Activated CD8-positive, alpha-beta T cell treated with anti-CD3 and anti-CD28 coated beads, Interleukin-2, amount 10 ng/mL, durations not matched to agents 7 days and 5 days (primary cell): ENCODE data around the gene CMIP. TPM values are rescaled to one million over a fixed set of nuclear protein-coding genes. Genes with fewer than 3 reads are reported as not detected.

ENCODE experiments used
- ATAC-seq: fragments of 150-1000 bp; cut with Tn5 transposase; one replicate; pipeline ENCODE4 v1.10.0; 2021; ENCODE audit warnings: moderate library complexity
- CTCF ChIA-PET: fragments of 350-600 bp; sonication (Branson Sonifier 250); formaldehyde crosslinking; loops from one replicate; lab custom pipeline; 2021; ENCODE audit warnings: antibody characterized with exemption; lab: Charles Lee
- POLR2A ChIA-PET: fragments of 350-600 bp; sonication (Branson Sonifier 250); formaldehyde crosslinking; loops from one replicate; lab custom pipeline; 2021; ENCODE audit warnings: antibody characterized with exemption; lab: Charles Lee
- DNase-seq: peaks from one replicate; pipeline ENCODE4 v3.0.0-alpha.2; 2020
- H3K27ac Mint-ChIP-seq: one replicate; pipeline ENCODE4 v1.8.0; 2021; ENCODE audit warnings: mild to moderate bottlenecking, mixed read lengths
- H3K27me3 Mint-ChIP-seq: one replicate; pipeline ENCODE4 v1.8.0; 2021; ENCODE audit warnings: low read depth, mixed read lengths
- H3K36me3 Mint-ChIP-seq: one replicate; pipeline ENCODE4 v1.8.0; 2021; ENCODE audit warnings: low read depth, mixed read lengths
- H3K4me1 Mint-ChIP-seq: one replicate; pipeline ENCODE4 v1.8.0; 2021; ENCODE audit warnings: low read depth, mixed read lengths
- H3K4me3 Mint-ChIP-seq: one replicate; pipeline ENCODE4 v1.8.0; 2021; ENCODE audit warnings: mild to moderate bottlenecking, mixed read lengths
- H3K9me3 Mint-ChIP-seq: one replicate; pipeline ENCODE4 v1.8.0; 2022; ENCODE audit warnings: mixed read lengths; ENCODE audit not compliant: insufficient read depth
- total RNA-seq, 2 experiments: library from RNA; stranded (reverse); gene quantifications; one replicate each; pipeline ENCODE4 v1.2.3, GENCODE V29; 2021

CMIP gene
- total RNA-seq, 2 experiments from 2014 or later: 62.5 to 70.4 TPM

- peaks cover 4% of the 10 kb centered on the region for H3K36me3 Mint-ChIP-seq
- H3K9me3 Mint-ChIP-seq: no peaks in the 10 kb centered on the region
- CTCF ChIA-PET: interaction anchor here (0.6 to 1.1 kb wide), 2 partner anchors 19 to 121 kb away, joined by 3 to 4 read pairs; no protein-coding TSS in a partner anchor
- POLR2A ChIA-PET: no interaction called here
- DNase-seq (no peak), ATAC-seq (no peak)
- no peaks in the 10 kb centered on the region for H3K27me3 Mint-ChIP-seq
- no peak overlapping the region for H3K27ac Mint-ChIP-seq
- H3K4me3 Mint-ChIP-seq: no peak overlapping the region
- peaks cover 41% of the 10 kb centered on the region for H3K4me1 Mint-ChIP-seq
Measured at GRCh38 chr16:81545470-81546250, 101.1 kb downstream of the CMIP start.

- DNase-seq (no peak), ATAC-seq (no peak)
- peaks cover 53% of the 10 kb centered on the region for H3K4me1 Mint-ChIP-seq
- peaks cover 10% of the 10 kb centered on the region for H3K36me3 Mint-ChIP-seq
- ChIA-PET CTCF (interaction anchor here (1.3 kb wide), 1 partner anchor 10 kb away, joined by 3 read pairs; no protein-coding TSS in a partner anchor), POLR2A (no interaction called here)
- no peaks in the 10 kb centered on the region for H3K9me3 Mint-ChIP-seq
- no peaks in the 10 kb centered on the region for H3K27me3 Mint-ChIP-seq
- H3K4me3 Mint-ChIP-seq: no peak overlapping the region
- no peak overlapping the region for H3K27ac Mint-ChIP-seq
Measured at GRCh38 chr16:81546781-81547180, 102.2 kb downstream of the CMIP start.

GRCh38 chr16:81547194-81547938 lies 102.8 kb downstream of the CMIP start:
- ChIA-PET POLR2A (no interaction called here), CTCF (interaction anchor here (1.3 kb wide), 1 partner anchor 9 kb away, joined by 3 read pairs; no protein-coding TSS in a partner anchor)
- Mint-ChIP-seq H3K36me3 (peaks cover 10% of the 10 kb centered on the region), H3K27ac (no peak overlapping the region), H3K4me3 (no peak overlapping the region), H3K4me1 (peaks cover 59% of the 10 kb centered on the region), H3K9me3 (no peaks in the 10 kb centered on the region), H3K27me3 (no peaks in the 10 kb centered on the region)
- DNase-seq (no peak), ATAC-seq (no peak)

- CTCF ChIA-PET: interaction anchor here (1.3 kb wide), 1 partner anchor 9 kb away, joined by 3 read pairs; no protein-coding TSS in a partner anchor
- Mint-ChIP-seq H3K9me3 (no peaks in the 10 kb centered on the region), H3K4me1 (peaks cover 61% of the 10 kb centered on the region), H3K4me3 (no peak overlapping the region), H3K27me3 (no peaks in the 10 kb centered on the region), H3K36me3 (peaks cover 10% of the 10 kb centered on the region), H3K27ac (no peak overlapping the region)
- DNase-seq (no peak), ATAC-seq (no peak)
- POLR2A ChIA-PET: no interaction called here
Measured at GRCh38 chr16:81547939-81548216, 103.3 kb downstream of the CMIP start.

- no peak overlapping the region for H3K4me3 Mint-ChIP-seq
- H3K9me3 Mint-ChIP-seq: no peaks in the 10 kb centered on the region
- peaks cover 10% of the 10 kb centered on the region for H3K36me3 Mint-ChIP-seq
- H3K27ac Mint-ChIP-seq: no peak overlapping the region
- H3K27me3 Mint-ChIP-seq: no peaks in the 10 kb centered on the region
- ATAC-seq: no peak
- ChIA-PET POLR2A (no interaction called here), CTCF (no interaction called here)
- H3K4me1 Mint-ChIP-seq: peaks cover 64% of the 10 kb centered on the region
- no peak for DNase-seq
Measured at GRCh38 chr16:81548551-81548875, 103.9 kb downstream of the CMIP start.

GRCh38 chr16:81548876-81549546 lies 104.4 kb downstream of the CMIP start:
- no peaks in the 10 kb centered on the region for H3K9me3 Mint-ChIP-seq
- H3K4me3 Mint-ChIP-seq: no peak overlapping the region
- ATAC-seq (no peak), DNase-seq (no peak)
- no peak overlapping the region for H3K27ac Mint-ChIP-seq
- no peaks in the 10 kb centered on the region for H3K27me3 Mint-ChIP-seq
- ChIA-PET CTCF (no interaction called here), POLR2A (no interaction called here)
- peaks cover 11% of the 10 kb centered on the region for H3K36me3 Mint-ChIP-seq
- H3K4me1 Mint-ChIP-seq: peaks cover 63% of the 10 kb centered on the region

- POLR2A ChIA-PET: no interaction called here
- Mint-ChIP-seq H3K9me3 (no peaks in the 10 kb centered on the region), H3K4me3 (no peak overlapping the region), H3K27ac (no peak overlapping the region), H3K4me1 (peaks cover 62% of the 10 kb centered on the region), H3K36me3 (peaks cover 16% of the 10 kb centered on the region), H3K27me3 (no peaks in the 10 kb centered on the region)
- ATAC-seq (no peak), DNase-seq (no peak)
- CTCF ChIA-PET: no interaction called here
Measured at GRCh38 chr16:81549547-81550431, 105.2 kb downstream of the CMIP start.

- H3K4me1 Mint-ChIP-seq: peaks cover 56% of the 10 kb centered on the region
- ChIA-PET POLR2A (no interaction called here), CTCF (no interaction called here)
Measured at GRCh38 chr16:81550432-81550808, 105.8 kb downstream of the CMIP start.

GRCh38 chr16:81551151-81551808 lies 106.7 kb downstream of the CMIP start:
- ChIA-PET POLR2A (no interaction called here), CTCF (no interaction called here)
- no peaks in the 10 kb centered on the region for H3K27me3 Mint-ChIP-seq
- peaks cover 52% of the 10 kb centered on the region for H3K4me1 Mint-ChIP-seq
- no peaks in the 10 kb centered on the region for H3K9me3 Mint-ChIP-seq
- ATAC-seq (peak; percentile 47), DNase-seq (no peak)
- H3K27ac Mint-ChIP-seq: peak overlapping the region; percentile 43
- H3K4me3 Mint-ChIP-seq: no peak overlapping the region
- H3K36me3 Mint-ChIP-seq: peaks cover 16% of the 10 kb centered on the region

More at GRCh38 chr16:81550432-81550808, 105.8 kb downstream of the CMIP start:
- Mint-ChIP-seq H3K27ac (no peak overlapping the region), H3K36me3 (peaks cover 16% of the 10 kb centered on the region), H3K9me3 (no peaks in the 10 kb centered on the region), H3K4me3 (no peak overlapping the region), H3K27me3 (no peaks in the 10 kb centered on the region)
- no peak for DNase-seq
- ATAC-seq: no peak

- Mint-ChIP-seq H3K27ac (peak overlapping the region; percentile 20), H3K9me3 (no peaks in the 10 kb centered on the region), H3K4me1 (peaks cover 51% of the 10 kb centered on the region), H3K4me3 (no peak overlapping the region), H3K36me3 (peaks cover 20% of the 10 kb centered on the region), H3K27me3 (no peaks in the 10 kb centered on the region)
- no peak for ATAC-seq
- ChIA-PET CTCF (no interaction called here), POLR2A (no interaction called here)
- DNase-seq: no peak
Measured at GRCh38 chr16:81551821-81552304, 107.3 kb downstream of the CMIP start.

GRCh38 chr16:81552743-81553079 lies 108.1 kb downstream of the CMIP start:
- Mint-ChIP-seq H3K4me3 (no peak overlapping the region), H3K4me1 (peaks cover 49% of the 10 kb centered on the region), H3K27ac (no peak overlapping the region), H3K36me3 (peaks cover 20% of the 10 kb centered on the region), H3K9me3 (no peaks in the 10 kb centered on the region), H3K27me3 (no peaks in the 10 kb centered on the region)
- ChIA-PET POLR2A (no interaction called here), CTCF (no interaction called here)
- DNase-seq (no peak), ATAC-seq (no peak)
